ENCODE data around the gene CDK14. TPM values are rescaled to one million over a fixed set of nuclear protein-coding genes. Genes with fewer than 3 reads are reported as not detected.

CDK14 gene
- total and polyA plus RNA-seq, 10 of the 15 experiments (the other 5 are each of a cell fraction or from before 2014, with no cell fraction given): 6.5 to 61.3 (median 24.2) TPM

- 100% methylated on average over 2 of the region's 2 CpGs for WGBS (ENCODE audit: insufficient coverage, insufficient replicate concordance, low lambda C conversion rate, missing lambda C conversion rate)
- H2AFZ ChIP-seq (ENCODE audit: control insufficient read depth, low read depth, low read length): no peak overlapping the region
- H3K9me3 ChIP-seq (replicated peaks; ENCODE audit: control insufficient read depth, insufficient read depth, low read length): no peaks in the 10 kb centered on the region
- H3K36me3 ChIP-seq (ENCODE audit: control insufficient read depth in 2 of 2, insufficient read depth in 2 of 2, low read length in 1 of 2): no peaks in the 10 kb centered on the region; a peak in 1 of 4 replicates
- no peaks in the 10 kb centered on the region for H4K20me1 ChIP-seq (ENCODE audit: control insufficient read depth, insufficient read depth)
- ATAC-seq (no peak), DNase-seq (ENCODE audit: low read depth, low spot score) (no peak), FAIRE-seq (no peak)
- RAD21 ChIA-PET (ENCODE audit: unreplicated experiment): no interaction called here
- no TSS peak for BruUV-seq (replicated peaks)
- intact Hi-C loops (cut with micrococcal nuclease; ENCODE audit: unreplicated experiment): no loop called here
- no peak overlapping the region for H3K27ac ChIP-seq (ENCODE audit: control insufficient read depth, insufficient read depth)
- H3K27me3 ChIP-seq (replicated peaks in 1 of 2; ENCODE audit: control insufficient read depth in 2 of 2, insufficient read depth in 2 of 2, low read length in 1 of 2): no peaks in the 10 kb centered on the region
- no peaks in the 10 kb centered on the region for H3K79me2 ChIP-seq (ENCODE audit: control insufficient read depth, insufficient read depth, low read length)
- CTCF ChIA-PET: interaction anchor here (0.8 to 2.2 kb wide), 2 partner anchors 35 to 50 kb away, joined by 3 to 5 read pairs; no protein-coding TSS in a partner anchor
- H3K4me2 ChIP-seq (ENCODE audit: control insufficient read depth, insufficient read depth): no peak overlapping the region
- H3K9ac ChIP-seq (ENCODE audit: control insufficient read depth, insufficient read depth, low read length): no peak overlapping the region
- POLR2A ChIA-PET: no interaction called here
- in situ Hi-C loops (cut with MboI): no loop called here
- no peaks in the 10 kb centered on the region; the same call in 1 of the 2 replicates for H3K4me1 ChIP-seq (ENCODE audit: control insufficient read depth, insufficient read depth, low read length)
- SMC1A ChIA-PET (ENCODE audit: uncharacterized antibody, unreplicated experiment): interaction anchor here (1.3 kb wide), 1 partner anchor 136 kb away, joined by 4 read pairs; no protein-coding TSS in a partner anchor
- no peak overlapping the region for H3K4me3 ChIP-seq
- TF ChIP-seq ESRRA (IDR thresholded peaks at IDR 0.05; ENCODE audit: low read length) (no peak), SRF (IDR thresholded peaks at IDR 0.05; ENCODE audit: low read depth in 2 of 2, low read length in 2 of 2) (no peak), LARP7 (IDR thresholded peaks at IDR 0.05) (no peak), ZSCAN29 (IDR thresholded peaks at IDR 0.05) (no peak), GATAD2B (conservative IDR thresholded peaks at IDR 0.05; ENCODE audit: low read depth) (no peak), PBX3 (IDR thresholded peaks at IDR 0.05; ENCODE audit: insufficient replicate concordance, low read depth, low read length) (no peak), YBX1 (IDR thresholded peaks at IDR 0.05) (no peak), RELA (IDR thresholded peaks at IDR 0.05; ENCODE audit: borderline replicate concordance, partially characterized antibody) (no peak), WRNIP1 (IDR thresholded peaks at IDR 0.05; ENCODE audit: borderline replicate concordance, low read depth, low read length) (no peak), E4F1 (IDR thresholded peaks at IDR 0.05; ENCODE audit: borderline replicate concordance, partially characterized antibody) (no peak), PRDM15 (CRISPR knock-in tag; IDR thresholded peaks at IDR 0.05) (no peak), BCLAF1 (IDR thresholded peaks at IDR 0.05) (no peak), TCF3 (IDR thresholded peaks at IDR 0.05; ENCODE audit: borderline replicate concordance, insufficient read depth, low read depth, low read length) (no peak), SP1 (IDR thresholded peaks at IDR 0.05; ENCODE audit: low read depth, low read length) (no peak), RCOR1 (conservative IDR thresholded peaks at IDR 0.05; ENCODE audit: low read depth, low read length) (no peak)
Measured at GRCh38 chr7:91055219-91055618, 459.1 kb downstream of the CDK14 start.

Data from GM12878 (cell line).